Measurements from ENCODE around the gene SRGAP2C.
"Not testable (repeated sequence)": the region's sequence is repeated elsewhere in the genome, so short reads cannot be mapped to it uniquely, and the experiment has no call there.

The SRGAP2C gene

GRCh38 chr1:121360531-121360930 lies 175.8 kb downstream of the SRGAP2C start:
- not testable (repeated sequence) for H3K4me3 ChIP-seq (ENCODE audit: low read length); H3K36me3 ChIP-seq (ENCODE audit: control insufficient read depth, low read depth, low read length); H3K9me3 ChIP-seq (ENCODE audit: control insufficient read depth, low read depth, low read length); H3K27ac ChIP-seq (ENCODE audit: low read length); H3K9ac ChIP-seq (ENCODE audit: low read length); H3K4me1 ChIP-seq (ENCODE audit: control insufficient read depth, low read depth, low read length); H3K27me3 ChIP-seq (ENCODE audit: control insufficient read depth, insufficient read depth, low read length)

GRCh38 chr1:121361451-121362233 lies 176.9 kb downstream of the SRGAP2C start:
- not testable (repeated sequence) for H3K9me3 ChIP-seq (ENCODE audit: control insufficient read depth, low read depth, low read length); H3K36me3 ChIP-seq (ENCODE audit: control insufficient read depth, low read depth, low read length); H3K9ac ChIP-seq (ENCODE audit: low read length); H3K27me3 ChIP-seq (ENCODE audit: control insufficient read depth, insufficient read depth, low read length); H3K27ac ChIP-seq (ENCODE audit: low read length); H3K4me1 ChIP-seq (ENCODE audit: control insufficient read depth, low read depth, low read length); H3K4me3 ChIP-seq (ENCODE audit: low read length)

GRCh38 chr1:121362234-121362883 lies 177.6 kb downstream of the SRGAP2C start:
- H3K27ac ChIP-seq (ENCODE audit: low read length); H3K9ac ChIP-seq (ENCODE audit: low read length); H3K4me1 ChIP-seq (ENCODE audit: control insufficient read depth, low read depth, low read length); H3K36me3 ChIP-seq (ENCODE audit: control insufficient read depth, low read depth, low read length); H3K4me3 ChIP-seq (ENCODE audit: low read length); H3K9me3 ChIP-seq (ENCODE audit: control insufficient read depth, low read depth, low read length); H3K27me3 ChIP-seq (ENCODE audit: control insufficient read depth, insufficient read depth, low read length): not testable (repeated sequence)

- not testable (repeated sequence) for H3K27me3 ChIP-seq (ENCODE audit: control insufficient read depth, insufficient read depth, low read length); H3K4me1 ChIP-seq (ENCODE audit: control insufficient read depth, low read depth, low read length); H3K9ac ChIP-seq (ENCODE audit: low read length); H3K36me3 ChIP-seq (ENCODE audit: control insufficient read depth, low read depth, low read length); H3K27ac ChIP-seq (ENCODE audit: low read length); H3K4me3 ChIP-seq (ENCODE audit: low read length); H3K9me3 ChIP-seq (ENCODE audit: control insufficient read depth, low read depth, low read length)
Observed at GRCh38 chr1:121365316-121365715, 180.5 kb downstream of the SRGAP2C start.

- not testable (repeated sequence) for H3K27ac ChIP-seq (ENCODE audit: low read length); H3K9ac ChIP-seq (ENCODE audit: low read length); H3K27me3 ChIP-seq (ENCODE audit: control insufficient read depth, insufficient read depth, low read length); H3K9me3 ChIP-seq (ENCODE audit: control insufficient read depth, low read depth, low read length); H3K36me3 ChIP-seq (ENCODE audit: control insufficient read depth, low read depth, low read length); H3K4me1 ChIP-seq (ENCODE audit: control insufficient read depth, low read depth, low read length); H3K4me3 ChIP-seq (ENCODE audit: low read length)
Observed at GRCh38 chr1:121365723-121366122, 180.9 kb downstream of the SRGAP2C start.

GRCh38 chr1:121366171-121366570 lies 181.4 kb downstream of the SRGAP2C start:
- not testable (repeated sequence) for H3K4me1 ChIP-seq (ENCODE audit: control insufficient read depth, low read depth, low read length); H3K36me3 ChIP-seq (ENCODE audit: control insufficient read depth, low read depth, low read length); H3K27ac ChIP-seq (ENCODE audit: low read length); H3K4me3 ChIP-seq (ENCODE audit: low read length); H3K27me3 ChIP-seq (ENCODE audit: control insufficient read depth, insufficient read depth, low read length); H3K9me3 ChIP-seq (ENCODE audit: control insufficient read depth, low read depth, low read length); H3K9ac ChIP-seq (ENCODE audit: low read length)

GRCh38 chr1:121368910-121369309 lies 184.1 kb downstream of the SRGAP2C start:
- not testable (repeated sequence) for H3K36me3 ChIP-seq (ENCODE audit: control insufficient read depth, low read depth, low read length); H3K4me1 ChIP-seq (ENCODE audit: control insufficient read depth, low read depth, low read length)

GRCh38 chr1:121369959-121370358 lies 185.2 kb downstream of the SRGAP2C start:
- not testable (repeated sequence) for H3K9me3 ChIP-seq (ENCODE audit: control insufficient read depth, low read depth, low read length); H3K27me3 ChIP-seq (ENCODE audit: control insufficient read depth, insufficient read depth, low read length); H3K9ac ChIP-seq (ENCODE audit: low read length); H3K4me1 ChIP-seq (ENCODE audit: control insufficient read depth, low read depth, low read length); H3K4me3 ChIP-seq (ENCODE audit: low read length); H3K27ac ChIP-seq (ENCODE audit: low read length); H3K36me3 ChIP-seq (ENCODE audit: control insufficient read depth, low read depth, low read length)

More at GRCh38 chr1:121368910-121369309, 184.1 kb downstream of the SRGAP2C start:
- H3K4me3 ChIP-seq (ENCODE audit: low read length); H3K9ac ChIP-seq (ENCODE audit: low read length); H3K27me3 ChIP-seq (ENCODE audit: control insufficient read depth, insufficient read depth, low read length); H3K9me3 ChIP-seq (ENCODE audit: control insufficient read depth, low read depth, low read length); H3K27ac ChIP-seq (ENCODE audit: low read length): not testable (repeated sequence)

GRCh38 chr1:121374851-121375367 lies 190.1 kb downstream of the SRGAP2C start:
- not testable (repeated sequence) for H3K27me3 ChIP-seq (ENCODE audit: control insufficient read depth, insufficient read depth, low read length); H3K9me3 ChIP-seq (ENCODE audit: control insufficient read depth, low read depth, low read length); H3K9ac ChIP-seq (ENCODE audit: low read length); H3K4me3 ChIP-seq (ENCODE audit: low read length); H3K27ac ChIP-seq (ENCODE audit: low read length); H3K36me3 ChIP-seq (ENCODE audit: control insufficient read depth, low read depth, low read length); H3K4me1 ChIP-seq (ENCODE audit: control insufficient read depth, low read depth, low read length)

GRCh38 chr1:121376986-121377385 lies 192.2 kb downstream of the SRGAP2C start:
- not testable (repeated sequence) for H3K27ac ChIP-seq (ENCODE audit: low read length); H3K9me3 ChIP-seq (ENCODE audit: control insufficient read depth, low read depth, low read length); H3K36me3 ChIP-seq (ENCODE audit: control insufficient read depth, low read depth, low read length); H3K9ac ChIP-seq (ENCODE audit: low read length); H3K4me3 ChIP-seq (ENCODE audit: low read length); H3K4me1 ChIP-seq (ENCODE audit: control insufficient read depth, low read depth, low read length); H3K27me3 ChIP-seq (ENCODE audit: control insufficient read depth, insufficient read depth, low read length)

GRCh38 chr1:121378757-121379156 lies 194.0 kb downstream of the SRGAP2C start:
- H3K4me1 ChIP-seq (ENCODE audit: control insufficient read depth, low read depth, low read length); H3K36me3 ChIP-seq (ENCODE audit: control insufficient read depth, low read depth, low read length); H3K27ac ChIP-seq (ENCODE audit: low read length); H3K9me3 ChIP-seq (ENCODE audit: control insufficient read depth, low read depth, low read length); H3K9ac ChIP-seq (ENCODE audit: low read length); H3K27me3 ChIP-seq (ENCODE audit: control insufficient read depth, insufficient read depth, low read length); H3K4me3 ChIP-seq (ENCODE audit: low read length): not testable (repeated sequence)

- not testable (repeated sequence) for H3K27ac ChIP-seq (ENCODE audit: low read length); H3K9ac ChIP-seq (ENCODE audit: low read length)
Observed at GRCh38 chr1:121384754-121385153, 200.0 kb downstream of the SRGAP2C start.

More at GRCh38 chr1:121384754-121385153, 200.0 kb downstream of the SRGAP2C start:
- H3K4me3 ChIP-seq (ENCODE audit: low read length); H3K27me3 ChIP-seq (ENCODE audit: control insufficient read depth, insufficient read depth, low read length); H3K36me3 ChIP-seq (ENCODE audit: control insufficient read depth, low read depth, low read length); H3K4me1 ChIP-seq (ENCODE audit: control insufficient read depth, low read depth, low read length); H3K9me3 ChIP-seq (ENCODE audit: control insufficient read depth, low read depth, low read length): not testable (repeated sequence)

Data from iPS-18a (cell line).